ENCODE results near the gene HEPN1.

Gene HEPN1

GRCh38 chr11:124923296-124923695 lies 4.2 kb downstream of the HEPN1 start:
- Histone ChIP-seq H3K9me3 (replicated peaks in 1 of 2; ENCODE audit: control insufficient read depth in 2 of 2, insufficient read depth in 1 of 2, low read depth in 1 of 2, low read length in 2 of 2) (peaks cover 4 to 16% of the 10 kb centered on the region in 2 donors), H3K4me3 (ENCODE audit: low read length in 2 of 2) (no peak overlapping the region), H2BK5ac (ENCODE audit: low read length) (no peak overlapping the region), H3K18ac (ENCODE audit: low read length) (no peak overlapping the region), H3K27ac (replicated peaks; ENCODE audit: low read length) (no peak overlapping the region), H3K79me1 (ENCODE audit: low read depth, low read length) (no peaks in the 10 kb centered on the region), H2BK120ac (ENCODE audit: low read depth, low read length) (no peak overlapping the region), H3K9ac (ENCODE audit: low read depth, low read length, poor library complexity) (no peak overlapping the region), H2BK12ac (ENCODE audit: low read length) (no peak overlapping the region), H3K4ac (ENCODE audit: low read length) (no peak overlapping the region), H3K4me1 (ENCODE audit: control insufficient read depth in 2 of 2, insufficient read depth in 1 of 2, low read depth in 1 of 2, low read length in 2 of 2) (peaks cover 0 to 6% of the 10 kb centered on the region in 2 donors), H4K91ac (ENCODE audit: low read depth, low read length, poor library complexity) (no peak overlapping the region), H3K27me3 (ENCODE audit: control insufficient read depth in 3 of 3, insufficient read depth in 3 of 3, low read depth in 1 of 3, low read length in 3 of 3) (peaks cover 0 to 74% (median 9%) of the 10 kb centered on the region in 3 experiments), H2AK5ac (ENCODE audit: low read depth, low read length) (no peak overlapping the region), H2AFZ (ENCODE audit: low read length) (no peak overlapping the region), H4K8ac (ENCODE audit: low read depth, low read length) (no peak overlapping the region), H2BK15ac (ENCODE audit: low read length) (no peak overlapping the region), H3K36me3 (replicated peaks in 1 of 2; ENCODE audit: control insufficient read depth in 2 of 2, insufficient read depth in 2 of 2, low read length in 2 of 2) (no peaks in the 10 kb centered on the region), H3K4me2 (ENCODE audit: insufficient read depth, low read length, poor library complexity, severe bottlenecking) (no peak overlapping the region), H3K23ac (ENCODE audit: low read depth, low read length, poor library complexity) (no peak overlapping the region), H3K14ac (ENCODE audit: low read length) (no peak overlapping the region)
- no peak for DNase-seq (ENCODE audit: low spot score)

- no peaks in the 10 kb centered on the region for H3K36me3 ChIP-seq (replicated peaks in 1 of 2; ENCODE audit: control insufficient read depth in 2 of 2, insufficient read depth in 2 of 2, low read length in 2 of 2)
- WGBS, 2 donors (ENCODE audit: extremely low coverage in 2 of 2, insufficient read length in 2 of 2, insufficient replicate concordance in 1 of 2): no CpG with 5 or more reads among the region's 4 CpGs
- peaks cover 0 to 45% (median 0%) of the 10 kb centered on the region in 3 experiments for H3K27me3 ChIP-seq (ENCODE audit: control insufficient read depth in 3 of 3, insufficient read depth in 3 of 3, low read depth in 1 of 3, low read length in 3 of 3)
- H3K9ac ChIP-seq (ENCODE audit: low read depth, low read length, poor library complexity): no peak overlapping the region
- H3K27ac ChIP-seq (replicated peaks; ENCODE audit: low read length): no peak overlapping the region
- H3K18ac ChIP-seq (ENCODE audit: low read length): no peak overlapping the region
- no peaks in the 10 kb centered on the region for H3K9me3 ChIP-seq (replicated peaks in 1 of 2; ENCODE audit: control insufficient read depth in 2 of 2, insufficient read depth in 1 of 2, low read depth in 1 of 2, low read length in 2 of 2)
- H3K79me1 ChIP-seq (ENCODE audit: low read depth, low read length): no peaks in the 10 kb centered on the region
- H2BK120ac ChIP-seq (ENCODE audit: low read depth, low read length): no peak overlapping the region
- no peak for DNase-seq (ENCODE audit: low spot score)
- H3K4me3 ChIP-seq (ENCODE audit: low read length in 2 of 2): no peak overlapping the region
- H2BK12ac ChIP-seq (ENCODE audit: low read length): no peak overlapping the region
- no peak overlapping the region for H3K4ac ChIP-seq (ENCODE audit: low read length)
- H2BK5ac ChIP-seq (ENCODE audit: low read length): no peak overlapping the region
- no peak overlapping the region for H2AK5ac ChIP-seq (ENCODE audit: low read depth, low read length)
- no peak overlapping the region for H4K8ac ChIP-seq (ENCODE audit: low read depth, low read length)
- no peak overlapping the region for H4K91ac ChIP-seq (ENCODE audit: low read depth, low read length, poor library complexity)
- H3K4me2 ChIP-seq (ENCODE audit: insufficient read depth, low read length, poor library complexity, severe bottlenecking): no peak overlapping the region
- no peak overlapping the region for H2BK15ac ChIP-seq (ENCODE audit: low read length)
- no peak overlapping the region for H3K23ac ChIP-seq (ENCODE audit: low read depth, low read length, poor library complexity)
- H3K14ac ChIP-seq (ENCODE audit: low read length): no peak overlapping the region
- H3K4me1 ChIP-seq (ENCODE audit: control insufficient read depth in 2 of 2, insufficient read depth in 1 of 2, low read depth in 1 of 2, low read length in 2 of 2): no peaks in the 10 kb centered on the region
- no peak overlapping the region for H2AFZ ChIP-seq (ENCODE audit: low read length)
Measured at GRCh38 chr11:124928942-124929665, 10.1 kb downstream of the HEPN1 start.

GRCh38 chr11:124930799-124931198 lies 11.7 kb downstream of the HEPN1 start:
- no peak for DNase-seq (ENCODE audit: low spot score)
- Histone ChIP-seq H2BK5ac (ENCODE audit: low read length) (no peak overlapping the region), H3K36me3 (replicated peaks in 1 of 2; ENCODE audit: control insufficient read depth in 2 of 2, insufficient read depth in 2 of 2, low read length in 2 of 2) (no peaks in the 10 kb centered on the region), H2BK120ac (ENCODE audit: low read depth, low read length) (no peak overlapping the region), H3K27ac (replicated peaks; ENCODE audit: low read length) (no peak overlapping the region), H3K14ac (ENCODE audit: low read length) (no peak overlapping the region), H2AFZ (ENCODE audit: low read length) (no peak overlapping the region), H4K91ac (ENCODE audit: low read depth, low read length, poor library complexity) (no peak overlapping the region), H3K4ac (ENCODE audit: low read length) (no peak overlapping the region), H2BK12ac (ENCODE audit: low read length) (no peak overlapping the region), H3K9ac (ENCODE audit: low read depth, low read length, poor library complexity) (no peak overlapping the region), H3K27me3 (ENCODE audit: control insufficient read depth in 3 of 3, insufficient read depth in 3 of 3, low read depth in 1 of 3, low read length in 3 of 3) (peaks cover 0 to 38% (median 0%) of the 10 kb centered on the region in 3 experiments), H2BK15ac (ENCODE audit: low read length) (no peak overlapping the region), H3K4me2 (ENCODE audit: insufficient read depth, low read length, poor library complexity, severe bottlenecking) (no peak overlapping the region), H3K23ac (ENCODE audit: low read depth, low read length, poor library complexity) (no peak overlapping the region), H3K4me1 (ENCODE audit: control insufficient read depth in 2 of 2, insufficient read depth in 1 of 2, low read depth in 1 of 2, low read length in 2 of 2) (peaks cover 0 to 5% of the 10 kb centered on the region in 2 donors), H3K4me3 (ENCODE audit: low read length in 2 of 2) (no peak overlapping the region), H3K18ac (ENCODE audit: low read length) (no peak overlapping the region), H3K9me3 (replicated peaks in 1 of 2; ENCODE audit: control insufficient read depth in 2 of 2, insufficient read depth in 1 of 2, low read depth in 1 of 2, low read length in 2 of 2) (no peaks in the 10 kb centered on the region), H4K8ac (ENCODE audit: low read depth, low read length) (no peak overlapping the region), H2AK5ac (ENCODE audit: low read depth, low read length) (no peak overlapping the region), H3K79me1 (ENCODE audit: low read depth, low read length) (no peaks in the 10 kb centered on the region)
- WGBS, 2 donors (ENCODE audit: extremely low coverage in 2 of 2, insufficient read length in 2 of 2, insufficient replicate concordance in 1 of 2): no CpG with 5 or more reads among the region's 3 CpGs

GRCh38 chr11:124934862-124935547 lies 16.0 kb downstream of the HEPN1 start:
- H3K9ac ChIP-seq (ENCODE audit: low read depth, low read length, poor library complexity): no peak overlapping the region
- no peak overlapping the region for H2AFZ ChIP-seq (ENCODE audit: low read length)
- H3K36me3 ChIP-seq (replicated peaks in 1 of 2; ENCODE audit: control insufficient read depth in 2 of 2, insufficient read depth in 2 of 2, low read length in 2 of 2): no peaks in the 10 kb centered on the region
- no peak for DNase-seq (ENCODE audit: low spot score)
- no CpG with 5 or more reads among the region's 4 CpGs for WGBS, 2 donors (ENCODE audit: extremely low coverage in 2 of 2, insufficient read length in 2 of 2, insufficient replicate concordance in 1 of 2)
- no peak overlapping the region for H3K14ac ChIP-seq (ENCODE audit: low read length)
- H3K4ac ChIP-seq (ENCODE audit: low read length): no peak overlapping the region
- H3K4me2 ChIP-seq (ENCODE audit: insufficient read depth, low read length, poor library complexity, severe bottlenecking): no peak overlapping the region
- H3K23ac ChIP-seq (ENCODE audit: low read depth, low read length, poor library complexity): no peak overlapping the region
- H2BK15ac ChIP-seq (ENCODE audit: low read length): no peak overlapping the region
- no peak overlapping the region for H3K27ac ChIP-seq (replicated peaks; ENCODE audit: low read length)
- H3K27me3 ChIP-seq (ENCODE audit: control insufficient read depth in 3 of 3, insufficient read depth in 3 of 3, low read depth in 1 of 3, low read length in 3 of 3): peaks cover 0 to 42% (median 0%) of the 10 kb centered on the region in 3 experiments
- no peak overlapping the region for H2AK5ac ChIP-seq (ENCODE audit: low read depth, low read length)
- no peak overlapping the region for H4K8ac ChIP-seq (ENCODE audit: low read depth, low read length)
- no peak overlapping the region for H3K4me3 ChIP-seq (ENCODE audit: low read length in 2 of 2)
- H3K18ac ChIP-seq (ENCODE audit: low read length): no peak overlapping the region
- no peak overlapping the region for H2BK120ac ChIP-seq (ENCODE audit: low read depth, low read length)
- peaks cover 3 to 7% of the 10 kb centered on the region in 2 donors for H3K4me1 ChIP-seq (ENCODE audit: control insufficient read depth in 2 of 2, insufficient read depth in 1 of 2, low read depth in 1 of 2, low read length in 2 of 2)
- no peaks in the 10 kb centered on the region for H3K79me1 ChIP-seq (ENCODE audit: low read depth, low read length)
- H2BK5ac ChIP-seq (ENCODE audit: low read length): no peak overlapping the region
- no peaks in the 10 kb centered on the region for H3K9me3 ChIP-seq (replicated peaks in 1 of 2; ENCODE audit: control insufficient read depth in 2 of 2, insufficient read depth in 1 of 2, low read depth in 1 of 2, low read length in 2 of 2)
- H4K91ac ChIP-seq (ENCODE audit: low read depth, low read length, poor library complexity): no peak overlapping the region
- H2BK12ac ChIP-seq (ENCODE audit: low read length): no peak overlapping the region
